NCI-H2029 (cell line): Measurements from ENCODE around the gene KCNH4.

ENCODE experiments used
- DNase-seq: peaks from one replicate; lab custom pipeline; 2025; lab: John Stamatoyannopoulos, UW

KCNH4 gene

GRCh38 chr17:42135664-42136653 is 45.0 kb downstream of the KCNH4 start:
- DNase-seq: peak; percentile 90

- no peak for DNase-seq
These were observed 45.8 kb downstream of the KCNH4 start for GRCh38 chr17:42135151-42135550.

- DNase-seq: peak; percentile 86
These were observed 47.4 kb downstream of the KCNH4 start for GRCh38 chr17:42133461-42134041.

- DNase-seq: peak; percentile 59
These were observed 48.0 kb downstream of the KCNH4 start for GRCh38 chr17:42132941-42133340.

- no peak for DNase-seq
These were observed 48.9 kb downstream of the KCNH4 start for GRCh38 chr17:42131981-42132432.

- DNase-seq: no peak
These were observed 49.7 kb downstream of the KCNH4 start for GRCh38 chr17:42131232-42131631.

GRCh38 chr17:42130310-42130936 is 50.5 kb downstream of the KCNH4 start:
- no peak for DNase-seq

GRCh38 chr17:42129109-42129837 is 51.7 kb downstream of the KCNH4 start:
- no peak for DNase-seq

- DNase-seq: no peak
These were observed 53.5 kb downstream of the KCNH4 start for GRCh38 chr17:42127414-42127813.

- no peak for DNase-seq
These were observed 54.1 kb downstream of the KCNH4 start for GRCh38 chr17:42126836-42127235.

GRCh38 chr17:42125565-42125964 is 55.4 kb downstream of the KCNH4 start:
- DNase-seq: no peak

- DNase-seq: no peak
These were observed 56.7 kb downstream of the KCNH4 start for GRCh38 chr17:42124256-42124655.

GRCh38 chr17:42122371-42123303 is 58.3 kb downstream of the KCNH4 start, which contains the start of gene HSPB9:
TSS of gene HSPB9 (plus strand) at chr17:42122804. CDS start at chr17:42122851, 47 bp downstream.
- peak; percentile 63 for DNase-seq

GRCh38 chr17:42120770-42121769 is 59.9 kb downstream of the KCNH4 start, which contains the start of gene KAT2A:
TSS of gene KAT2A (minus strand) at chr17:42121367. CDS start at chr17:42121304, 63 bp downstream.
- DNase-seq: peak; percentile 70

- DNase-seq: no peak
These were observed 60.7 kb downstream of the KCNH4 start for GRCh38 chr17:42120161-42120769.

- no peak for DNase-seq
These were observed 61.6 kb downstream of the KCNH4 start for GRCh38 chr17:42119301-42119700.

GRCh38 chr17:42118545-42118944 is 62.4 kb downstream of the KCNH4 start:
- DNase-seq: no peak

- no peak for DNase-seq
These were observed 62.8 kb downstream of the KCNH4 start for GRCh38 chr17:42118126-42118510.
